IMR-90 (cell line): ENCODE measurements around the gene KCNQ1. TPM values are rescaled to one million over a fixed set of nuclear protein-coding genes. Genes with fewer than 3 reads are reported as not detected.

Experiments used
- ATAC-seq: fragments of 200-7000 bp; cut with Tn5 transposase; 2 replicates; pipeline ENCODE4 v1.9.1; 2020; ENCODE audit warnings: low read depth, mild to moderate bottlenecking, moderate library complexity
- BruUV-seq: library from RNA; stranded (reverse); fragments of 400-500 nt; replicated peaks from 2 replicates; lab custom pipeline; 2021; lab: Mats Ljungman, UMichigan
- CTCF ChIA-PET: fragments of 300-600 bp; formaldehyde crosslinking; extraction: SDS; loops from one replicate; lab custom pipeline; 2021; ENCODE audit warnings: antibody characterized with exemption; lab: Yijun Ruan, JAX
- POLR2A ChIA-PET: fragments of 300-600 bp; sonication (Branson Sonifier 250); formaldehyde crosslinking; loops from one replicate; lab custom pipeline; 2022; ENCODE audit warnings: antibody characterized with exemption; ENCODE audit not compliant: unreplicated experiment; lab: Charles Lee
- DNase-seq: peaks from one replicate; pipeline ENCODE4 v3.0.0; 2013
- H2AFZ ChIP-seq: replicated peaks from 2 replicates; pipeline ENCODE3; 2013; ENCODE audit warnings: low read length, mild to moderate bottlenecking; ENCODE audit not compliant: poor library complexity
- H2AK5ac ChIP-seq: 2 replicates; pipeline ENCODE4 v1.6.1; 2013; ENCODE audit warnings: low read depth, low read length, inconsistent platforms
- H2AK9ac ChIP-seq: replicated peaks from 2 replicates; pipeline ENCODE3; 2013; ENCODE audit warnings: mild to moderate bottlenecking, low read depth, low read length, moderate library complexity; ENCODE audit not compliant: poor library complexity
- H2BK120ac ChIP-seq: 2 replicates; pipeline ENCODE4 v1.6.1; 2013; ENCODE audit warnings: low read depth, low read length, inconsistent platforms
- H2BK15ac ChIP-seq: 3 replicates; pipeline ENCODE4 v1.6.1; 2013; ENCODE audit warnings: low read depth, low read length, inconsistent platforms
- H2BK20ac ChIP-seq: 2 replicates; pipeline ENCODE4 v1.6.1; 2013; ENCODE audit warnings: low read depth, mild to moderate bottlenecking, inconsistent platforms, low read length, moderate library complexity
- H2BK5ac ChIP-seq: 2 replicates; pipeline ENCODE4 v1.6.1; 2013; ENCODE audit warnings: mild to moderate bottlenecking, low read depth, low read length, inconsistent platforms; ENCODE audit not compliant: poor library complexity, severe bottlenecking
- H3K14ac ChIP-seq: replicated peaks from 2 replicates; pipeline ENCODE4 v1.6.1; 2013; ENCODE audit warnings: low read depth, low read length, inconsistent platforms
- H3K18ac ChIP-seq: 2 replicates; pipeline ENCODE4 v1.6.1; 2013; ENCODE audit warnings: low read depth, low read length, control low read depth
- H3K23ac ChIP-seq: 2 replicates; pipeline ENCODE4 v1.6.1; 2013; ENCODE audit warnings: low read depth, low read length, inconsistent platforms
- H3K27ac ChIP-seq: 2 replicates; pipeline ENCODE4 v1.5.1; 2013; ENCODE audit warnings: mild to moderate bottlenecking, control low read depth, low read length; ENCODE audit not compliant: insufficient read depth
- H3K27me3 ChIP-seq: 2 replicates; pipeline ENCODE4 v1.6.1; 2013; ENCODE audit warnings: low read length; ENCODE audit not compliant: control insufficient read depth, insufficient read depth
- H3K36me3 ChIP-seq: 2 replicates; pipeline ENCODE4 v1.6.1; 2013; ENCODE audit warnings: low read length, mixed read lengths; ENCODE audit not compliant: control insufficient read depth, insufficient read depth
- H3K4ac ChIP-seq: 2 replicates; pipeline ENCODE4 v1.6.1; 2013; ENCODE audit warnings: low read depth, low read length, inconsistent platforms
- H3K4me1 ChIP-seq: 2 replicates; pipeline ENCODE4 v1.6.1; 2013; ENCODE audit warnings: low read length, mixed read lengths; ENCODE audit not compliant: control insufficient read depth, insufficient read depth
- H3K4me2 ChIP-seq: 2 replicates; pipeline ENCODE4 v1.6.1; 2013; ENCODE audit warnings: low read depth, mild to moderate bottlenecking, control low read depth, low read length, moderate library complexity
- H3K4me3 ChIP-seq: 2 replicates; pipeline ENCODE4 v1.5.1; 2013; ENCODE audit warnings: low read depth, mild to moderate bottlenecking, control low read depth, low read length, moderate library complexity; ENCODE audit not compliant: insufficient read depth
- H3K56ac ChIP-seq: 2 replicates; pipeline ENCODE4 v1.6.1; 2013; ENCODE audit warnings: low read length, inconsistent platforms; ENCODE audit not compliant: insufficient read depth; ENCODE audit errors: extremely low read depth
- H3K79me1 ChIP-seq, 2 experiments: 2 replicates each; pipeline ENCODE4 v1.6.1; 2013; ENCODE audit warnings: low read length in 2 of 2, inconsistent platforms in 1 of 2, low read depth in 1 of 2
- H3K9ac ChIP-seq: 2 replicates; pipeline ENCODE4 v1.6.1; 2013; ENCODE audit warnings: low read depth, low read length, control low read depth
- H3K9me1 ChIP-seq: 2 replicates; pipeline ENCODE4 v1.6.1; 2013; ENCODE audit warnings: low read length, inconsistent platforms; ENCODE audit not compliant: insufficient read depth
- H3K9me3 ChIP-seq: 2 replicates; pipeline ENCODE4 v1.6.1; 2013; ENCODE audit warnings: low read length; ENCODE audit not compliant: control insufficient read depth, insufficient read depth
- H4K20me1 ChIP-seq: 2 replicates; pipeline ENCODE4 v1.6.1; 2013; ENCODE audit warnings: low read length, inconsistent platforms; ENCODE audit not compliant: insufficient read depth
- H4K5ac ChIP-seq: 2 replicates; pipeline ENCODE4 v1.6.1; 2013; ENCODE audit warnings: mild to moderate bottlenecking, low read depth, low read length, control low read depth
- H4K8ac ChIP-seq, 2 experiments: 2 replicates each; pipeline ENCODE4 v1.6.1; 2013; ENCODE audit warnings: low read depth in 2 of 2, low read length in 2 of 2, control low read depth in 1 of 2, inconsistent platforms in 1 of 2
- H4K91ac ChIP-seq: 2 replicates; pipeline ENCODE4 v1.6.1; 2013; ENCODE audit warnings: low read depth, low read length, inconsistent platforms; ENCODE audit not compliant: insufficient read depth
- BHLHE40 ChIP-seq: fragments of 150-350 bp; IDR thresholded peaks from 2 replicates; pipeline ENCODE4 v1.6.1; 2016; ENCODE audit warnings: mild to moderate bottlenecking, low read depth, low read length
- CHD1 ChIP-seq: IDR thresholded peaks from 2 replicates; pipeline ENCODE4 v1.6.1; 2012; ENCODE audit warnings: low read depth, low read length, improper control_type of control experiment
- FOS ChIP-seq: fragments of 150-350 bp; IDR thresholded peaks from 2 replicates; pipeline ENCODE4 v1.6.1; 2016; ENCODE audit warnings: low read depth, low read length
- MAZ ChIP-seq: IDR thresholded peaks from 2 replicates; pipeline ENCODE4 v1.6.1; 2012; ENCODE audit warnings: low read depth, mild to moderate bottlenecking, low read length, improper control_type of control experiment, moderate library complexity, borderline replicate concordance
- MXI1 ChIP-seq: IDR thresholded peaks from 2 replicates; pipeline ENCODE4 v1.6.1; 2012; ENCODE audit warnings: low read depth, mild to moderate bottlenecking, low read length, moderate library complexity, borderline replicate concordance
- NFE2L2 ChIP-seq: fragments of 150-350 bp; IDR thresholded peaks from 2 replicates; pipeline ENCODE4 v1.6.1; 2016; ENCODE audit warnings: low read depth, mild to moderate bottlenecking, low read length
- POLR2A ChIP-seq: IDR thresholded peaks from 2 replicates; pipeline ENCODE4 v1.6.1; 2012; ENCODE audit warnings: mild to moderate bottlenecking, low read depth, low read length
- RAD21 ChIP-seq: IDR thresholded peaks from 2 replicates; pipeline ENCODE4 v1.6.1; 2012; ENCODE audit warnings: low read length, improper control_type of control experiment
- RCOR1 ChIP-seq: IDR thresholded peaks from 2 replicates; pipeline ENCODE4 v1.6.1; 2012; ENCODE audit warnings: mild to moderate bottlenecking, low read length, improper control_type of control experiment; ENCODE audit not compliant: insufficient replicate concordance
- SMC3 ChIP-seq: fragments of 150-350 bp; IDR thresholded peaks from 2 replicates; pipeline ENCODE4 v1.6.1; 2016; ENCODE audit warnings: low read depth, mild to moderate bottlenecking, antibody characterized with exemption, low read length, moderate library complexity
- WGBS, 2 experiments: methylation state at CpG; one replicate each; pipeline versions ENCODE4 v1.1.5 to v1.1.7; 2013; ENCODE audit warnings: missing lambda C conversion rate in 2 of 2; ENCODE audit not compliant: insufficient read length in 1 of 2; ENCODE audit errors: extremely low coverage in 2 of 2; 5-methylcytosine and 5-hydroxymethylcytosine counted together
- dilution Hi-C: fragments of 300-500 bp; cut with HindIII; formaldehyde crosslinking; loops from one replicate; pipeline ENCODE4 v1.14.3; 2018; ENCODE audit warnings: low sequenced_read_pairs; ENCODE audit not compliant: unreplicated experiment
- in situ Hi-C: fragments of 300-500 bp; cut with MboI; formaldehyde crosslinking; loops from 3 replicates; pipeline ENCODE4 v1.14.3; 2019; ENCODE audit warnings: low sequenced_read_pairs, inconsistent platforms, mixed read lengths
- intact Hi-C: fragments of 100-400 bp; cut with micrococcal nuclease; formaldehyde crosslinking; loops from 2 replicates; pipeline ENCODE4 v1.10.0; 2022
- polyA plus RNA-seq, 3 experiments: library from polyadenylated mRNA; depleted of rRNA; stranded (reverse); fragments of >200 nt; gene quantifications; 2 replicates each; pipeline ENCODE4 v1.2.3, GENCODE V29; 2012; ENCODE audit warnings: low replicate concordance in 1 of 3
- total RNA-seq: library from RNA; depleted of rRNA; stranded (reverse); fragments of >200 nt; gene quantifications from 2 replicates; pipeline ENCODE4 v1.2.3, GENCODE V29; 2012
- TF ChIP-seq, protein P1 (sequence below): fragments of 150-350 bp; IDR thresholded peaks from 2 replicates; pipeline ENCODE4 v1.6.1; 2016; ENCODE audit warnings: low read depth, mild to moderate bottlenecking, low read length, moderate library complexity, borderline replicate concordance
- TF ChIP-seq, protein P2 (sequence below): conservative IDR thresholded peaks from 2 replicates; pipeline ENCODE4 v1.5.1; 2012; ENCODE audit warnings: mild to moderate bottlenecking, low read depth, low read length, improper control_type of control experiment
- TF ChIP-seq, protein P3 (sequence below): fragments of 150-350 bp; IDR thresholded peaks from 2 replicates; pipeline ENCODE4 v1.6.1; 2017; ENCODE audit warnings: mild to moderate bottlenecking, antibody characterized with exemption, low read length, low read depth

Gene KCNQ1
- total and polyA plus RNA-seq, 2 of the 4 experiments (the other 2 are of a cell fraction) = 0.07 TPM; not detected in 1

DNA sequence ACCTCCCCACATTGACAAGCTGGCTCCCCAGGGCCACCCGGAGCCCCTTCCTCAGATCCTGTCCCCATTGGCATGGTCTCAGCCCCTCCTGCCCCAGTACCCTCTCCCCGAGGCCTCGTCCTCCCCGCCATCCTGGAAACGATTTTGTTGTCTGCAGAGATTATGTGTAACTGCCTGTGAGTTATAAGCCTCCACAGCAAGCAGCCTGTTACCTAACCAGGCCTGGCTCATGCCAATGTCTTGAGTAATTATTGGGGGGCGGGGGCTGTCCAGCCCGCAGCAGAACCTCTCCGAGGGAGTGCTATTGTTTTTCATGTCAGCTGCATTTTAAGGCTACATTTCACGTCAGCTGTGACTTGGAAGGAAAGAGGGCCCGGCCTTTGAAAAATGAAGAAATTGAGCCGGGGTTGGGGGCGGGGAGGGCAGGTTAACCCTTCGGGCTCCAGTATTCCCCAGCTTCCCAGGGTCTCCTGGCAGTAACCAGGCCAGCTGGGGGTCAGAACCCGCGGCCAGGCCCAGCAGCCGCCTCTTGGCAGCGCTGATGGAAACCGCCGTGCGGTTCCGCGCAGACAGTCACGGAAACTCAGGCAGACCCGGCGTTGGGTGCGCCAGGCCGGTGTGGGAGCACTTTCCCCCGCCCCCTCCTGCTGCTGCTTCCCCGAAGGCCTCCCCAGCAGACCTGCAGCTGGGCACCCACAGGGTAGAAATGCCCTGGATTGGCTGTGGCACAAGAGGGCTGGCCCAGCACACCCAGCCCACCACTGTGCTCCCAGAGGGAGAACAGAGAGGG is 381.3 kb downstream of the KCNQ1 start:
- Histone ChIP-seq H3K36me3 (no peaks in the 10 kb centered on the region), H2AK9ac (peak overlapping the region; percentile 98), H3K27me3 (no peaks in the 10 kb centered on the region), H3K4me2 (peak overlapping the region; percentile 76), H3K4me1 (peaks cover 23% of the 10 kb centered on the region), H4K5ac (peak overlapping the region; percentile 87), H3K27ac (peak overlapping the region; percentile 92), H2BK120ac (peak overlapping the region; percentile 97), H3K18ac (peak overlapping the region; percentile 83), H2AK5ac (peak overlapping the region; percentile 99), H4K8ac (peak overlapping the region; percentile 89 to 98), H3K56ac (peak overlapping the region; percentile 80), H2BK20ac (peak overlapping the region; percentile 96), H4K91ac (peak overlapping the region; percentile 96), H3K9me1 (peaks cover 5% of the 10 kb centered on the region; the same call in 1 of the 2 replicates), H3K9me3 (peaks cover 13% of the 10 kb centered on the region), H3K14ac (peak overlapping the region; percentile 94), H2AFZ (peak overlapping the region; percentile 96), H3K4me3 (no peak overlapping the region), H3K23ac (peak overlapping the region; percentile 95), H3K9ac (peak overlapping the region; percentile 76), H2BK5ac (peak overlapping the region; percentile 96), H2BK15ac (peak overlapping the region; percentile 99; the same call in 2 of the 3 replicates), H3K4ac (peak overlapping the region; percentile 98), H4K20me1 (no peaks in the 10 kb centered on the region), H3K79me1 (no peaks in the 10 kb centered on the region)
- dilution Hi-C loops = no loop called here
- BruUV-seq = no TSS peak
- 8% methylated on average over 14 of the region's 29 CpGs; no CpG with 5 or more reads in 1 of the 2 experiments for WGBS, 2 experiments
- POLR2A ChIA-PET = interaction anchor here (1.0 kb wide), 1 partner anchor 104 kb away, joined by 3 read pairs; the partner anchor contains the start of gene PHLDA2
- in situ Hi-C loops = no loop called here
- DNase-seq (peak; percentile 95), ATAC-seq (peak; percentile 87)
- intact Hi-C loops = loop anchor here (1.0 to 5.0 kb wide), 4 partner anchors 59 to 293 kb away; partner anchors contain the start of gene CDKN1C
- CTCF ChIA-PET = interaction anchor here (0.6 to 1.1 kb wide), 2 partner anchors 57 to 1027 kb away, joined by 3 to 4 read pairs; no protein-coding TSS in a partner anchor
- no peak; the same call in none of the 2 replicates for TF ChIP-seq RAD21
- TF ChIP-seq, protein P1, sequence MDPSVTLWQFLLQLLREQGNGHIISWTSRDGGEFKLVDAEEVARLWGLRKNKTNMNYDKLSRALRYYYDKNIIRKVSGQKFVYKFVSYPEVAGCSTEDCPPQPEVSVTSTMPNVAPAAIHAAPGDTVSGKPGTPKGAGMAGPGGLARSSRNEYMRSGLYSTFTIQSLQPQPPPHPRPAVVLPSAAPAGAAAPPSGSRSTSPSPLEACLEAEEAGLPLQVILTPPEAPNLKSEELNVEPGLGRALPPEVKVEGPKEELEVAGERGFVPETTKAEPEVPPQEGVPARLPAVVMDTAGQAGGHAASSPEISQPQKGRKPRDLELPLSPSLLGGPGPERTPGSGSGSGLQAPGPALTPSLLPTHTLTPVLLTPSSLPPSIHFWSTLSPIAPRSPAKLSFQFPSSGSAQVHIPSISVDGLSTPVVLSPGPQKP = no peak
- no peak for TF ChIP-seq NFE2L2
- no peak for TF ChIP-seq POLR2A
- peak; percentile 77 for TF ChIP-seq FOS
- TF ChIP-seq MXI1 = no peak
- no peak for TF ChIP-seq RCOR1
- TF ChIP-seq, protein P2, sequence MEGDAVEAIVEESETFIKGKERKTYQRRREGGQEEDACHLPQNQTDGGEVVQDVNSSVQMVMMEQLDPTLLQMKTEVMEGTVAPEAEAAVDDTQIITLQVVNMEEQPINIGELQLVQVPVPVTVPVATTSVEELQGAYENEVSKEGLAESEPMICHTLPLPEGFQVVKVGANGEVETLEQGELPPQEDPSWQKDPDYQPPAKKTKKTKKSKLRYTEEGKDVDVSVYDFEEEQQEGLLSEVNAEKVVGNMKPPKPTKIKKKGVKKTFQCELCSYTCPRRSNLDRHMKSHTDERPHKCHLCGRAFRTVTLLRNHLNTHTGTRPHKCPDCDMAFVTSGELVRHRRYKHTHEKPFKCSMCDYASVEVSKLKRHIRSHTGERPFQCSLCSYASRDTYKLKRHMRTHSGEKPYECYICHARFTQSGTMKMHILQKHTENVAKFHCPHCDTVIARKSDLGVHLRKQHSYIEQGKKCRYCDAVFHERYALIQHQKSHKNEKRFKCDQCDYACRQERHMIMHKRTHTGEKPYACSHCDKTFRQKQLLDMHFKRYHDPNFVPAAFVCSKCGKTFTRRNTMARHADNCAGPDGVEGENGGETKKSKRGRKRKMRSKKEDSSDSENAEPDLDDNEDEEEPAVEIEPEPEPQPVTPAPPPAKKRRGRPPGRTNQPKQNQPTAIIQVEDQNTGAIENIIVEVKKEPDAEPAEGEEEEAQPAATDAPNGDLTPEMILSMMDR = no peak
- TF ChIP-seq, protein P3, sequence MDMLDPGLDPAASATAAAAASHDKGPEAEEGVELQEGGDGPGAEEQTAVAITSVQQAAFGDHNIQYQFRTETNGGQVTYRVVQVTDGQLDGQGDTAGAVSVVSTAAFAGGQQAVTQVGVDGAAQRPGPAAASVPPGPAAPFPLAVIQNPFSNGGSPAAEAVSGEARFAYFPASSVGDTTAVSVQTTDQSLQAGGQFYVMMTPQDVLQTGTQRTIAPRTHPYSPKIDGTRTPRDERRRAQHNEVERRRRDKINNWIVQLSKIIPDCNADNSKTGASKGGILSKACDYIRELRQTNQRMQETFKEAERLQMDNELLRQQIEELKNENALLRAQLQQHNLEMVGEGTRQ = no peak
- TF ChIP-seq MAZ = peak; percentile 85
- TF ChIP-seq SMC3 = no peak
- peak; percentile 53 for TF ChIP-seq BHLHE40
- no peak for TF ChIP-seq CHD1
